ENCODE measurements around the gene RBM33.

DNA sequence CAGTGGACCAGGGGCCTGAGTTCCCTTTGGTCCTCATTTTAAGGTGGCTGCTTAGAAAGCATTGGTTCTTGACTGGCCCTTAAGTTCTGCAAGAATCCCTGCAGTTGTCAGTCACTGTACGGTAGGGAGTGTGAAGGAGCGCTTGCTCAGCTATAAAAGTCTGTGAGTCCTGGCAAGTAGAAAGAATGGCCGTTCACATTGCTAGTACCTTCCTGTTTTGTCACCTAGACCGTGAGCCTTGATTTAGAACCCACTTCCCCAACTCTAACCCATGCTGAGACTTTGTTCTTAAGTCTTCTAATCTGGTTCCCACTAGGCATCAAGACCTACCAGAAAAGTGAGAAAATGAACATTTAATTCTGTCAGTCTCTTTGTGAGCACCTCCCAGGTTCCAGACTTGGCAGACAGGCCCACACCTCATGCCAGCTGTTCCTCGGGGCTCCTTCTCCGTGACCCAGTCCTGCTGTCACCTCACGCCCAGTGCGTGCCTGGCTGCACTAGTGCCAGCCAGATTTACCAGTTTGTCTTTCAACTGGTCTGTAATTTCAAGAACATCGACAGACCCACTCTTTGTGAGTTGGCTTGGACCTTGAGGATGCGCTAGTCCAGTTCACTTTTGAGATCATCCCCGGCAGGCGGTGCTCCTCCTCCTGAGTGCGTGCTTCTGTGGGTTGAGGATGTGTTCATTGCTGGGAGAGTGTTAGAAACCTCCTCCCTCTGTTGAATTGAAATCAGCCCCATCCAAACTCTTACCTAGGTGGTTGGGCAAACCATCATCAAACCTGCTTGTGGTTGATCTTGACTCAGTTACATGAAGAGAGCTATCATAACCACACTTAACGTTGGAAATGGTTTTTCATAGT is 89.4 kb downstream of the RBM33 start:
- TF ChIP-seq RAD21 (CRISPR knock-in tag; IDR thresholded peaks at IDR 0.05) (no peak), MYC (CRISPR knock-in tag; IDR thresholded peaks at IDR 0.05; ENCODE audit: borderline replicate concordance) (no peak), ZZZ3 (CRISPR knock-in tag; IDR thresholded peaks at IDR 0.05; ENCODE audit: borderline replicate concordance) (no peak), FOSL1 (CRISPR knock-in tag; IDR thresholded peaks at IDR 0.05; ENCODE audit: borderline replicate concordance) (no peak), HNRNPH1 (optimal IDR thresholded peaks at IDR 0.05; ENCODE audit: low read depth, low read length) (no peak), CTCF (CRISPR knock-in tag; IDR thresholded peaks at IDR 0.05) (no peak), CHD4 (IDR thresholded peaks at IDR 0.05; ENCODE audit: borderline replicate concordance, low read length) (no peak), POLR2AphosphoS5 (IDR thresholded peaks at IDR 0.05; ENCODE audit: low read depth, low read length) (no peak), THRA (CRISPR knock-in tag; IDR thresholded peaks at IDR 0.05; ENCODE audit: borderline replicate concordance) (no peak), KAT7 (CRISPR knock-in tag; IDR thresholded peaks at IDR 0.05; ENCODE audit: borderline replicate concordance) (no peak)
